Stimulated activated CD8-positive, alpha-beta memory T cell treated with anti-CD3 and anti-CD28 coated beads, Interleukin-4, amount 100 ng/mL, for 4 hours (primary cell): ENCODE data around the gene HAND1.

Experiments
- DNase-seq, 2 donors: peaks; one replicate each; pipeline ENCODE4 v3.0.0-alpha.2; 2020; ENCODE audit warnings: low read depth in 2 of 2, low spot score in 1 of 2

HAND1 gene

GRCh38 chr5:154506049-154506715 lies 28.2 kb upstream of the HAND1 start:
- DNase-seq = no peak

- no peak for DNase-seq
These were observed 27.5 kb upstream of the HAND1 start for GRCh38 chr5:154505567-154505966.

- no peak for DNase-seq
These were observed 25.6 kb upstream of the HAND1 start for GRCh38 chr5:154503698-154504039.

GRCh38 chr5:154502180-154502579 lies 24.2 kb upstream of the HAND1 start:
- DNase-seq = no peak

- DNase-seq = no peak
These were observed 23.5 kb upstream of the HAND1 start for GRCh38 chr5:154501566-154501965.

GRCh38 chr5:154498994-154499393 lies 21.0 kb upstream of the HAND1 start:
- DNase-seq = no peak

GRCh38 chr5:154498591-154498990 lies 20.6 kb upstream of the HAND1 start:
- no peak for DNase-seq

GRCh38 chr5:154494036-154494435 lies 16.0 kb upstream of the HAND1 start:
- no peak for DNase-seq

- no peak for DNase-seq
These were observed 15.2 kb upstream of the HAND1 start for GRCh38 chr5:154493274-154493673.

- DNase-seq = no peak
These were observed 13.9 kb upstream of the HAND1 start for GRCh38 chr5:154491941-154492340.

- no peak for DNase-seq
These were observed 9.5 kb upstream of the HAND1 start for GRCh38 chr5:154487541-154487940.

GRCh38 chr5:154486427-154486866 lies 8.4 kb upstream of the HAND1 start:
- DNase-seq = no peak

- DNase-seq = no peak
These were observed 7.9 kb upstream of the HAND1 start for GRCh38 chr5:154485850-154486426.

GRCh38 chr5:154485096-154485491 lies 7.1 kb upstream of the HAND1 start:
- DNase-seq = no peak

GRCh38 chr5:154484393-154485095 lies 6.5 kb upstream of the HAND1 start:
- no peak for DNase-seq

GRCh38 chr5:154483654-154484392 lies 5.8 kb upstream of the HAND1 start:
- DNase-seq = no peak

GRCh38 chr5:154482528-154483449 lies 4.8 kb upstream of the HAND1 start:
- no peak for DNase-seq

GRCh38 chr5:154481584-154482381 lies 3.8 kb upstream of the HAND1 start:
- DNase-seq = no peak

- no peak for DNase-seq
These were observed 2.8 kb upstream of the HAND1 start for GRCh38 chr5:154480847-154481246.
